Right ventricle myocardium superior (tissue), 1 donor: ENCODE measurements around the gene P2RX5. TPM values are rescaled to one million over a fixed set of nuclear protein-coding genes. Genes with fewer than 3 reads are reported as not detected.

Source experiments
- ATAC-seq: fragments of 200-7000 bp; cut with Tn5 transposase; one replicate; pipeline ENCODE4 v1.9.1; 2020; ENCODE audit warnings: mild to moderate bottlenecking; ENCODE audit not compliant: poor library complexity
- DNase-seq: peaks from one replicate; pipeline ENCODE4 v3.0.0-alpha.2; 2020
- intact Hi-C: fragments of 100-400 bp; cut with DNase I; formaldehyde crosslinking; loops from one replicate; pipeline ENCODE4 v1.11.2; 2022
- total RNA-seq: library from RNA; stranded (reverse); fragmentation: NEBNext Ultra II Directional; extraction: Animal tissue kit (Norgen Biotek cat#: 25700); gene quantifications from one replicate; pipeline ENCODE4 v1.2.1, GENCODE V29; 2021
- donor health status: DM: no; HTN: yes; CAD: no; lungs with severe emphysema.

Gene P2RX5
- total RNA-seq, 1 donor from 2014 or later: 13.0 TPM

DNA sequence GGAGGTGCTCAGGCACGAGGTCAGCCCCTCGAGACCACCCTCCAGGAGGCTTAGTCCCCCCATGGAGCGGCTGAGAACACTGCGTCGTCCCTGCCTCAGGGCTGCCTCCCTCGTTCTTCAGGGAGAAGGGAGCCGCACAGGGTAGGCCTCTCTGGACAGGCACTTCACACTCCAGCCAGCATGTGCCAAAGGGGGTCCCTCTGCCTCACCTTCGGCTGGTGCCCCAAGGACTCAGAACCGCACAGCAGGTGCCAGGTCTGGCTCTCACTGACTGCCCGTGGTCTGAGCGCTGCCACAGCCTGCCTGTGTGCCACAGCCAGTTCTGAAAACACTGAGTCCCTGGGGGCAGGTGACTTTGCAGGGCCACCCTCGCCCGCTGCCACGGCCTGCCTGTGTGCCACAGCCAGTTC is 7.1 kb downstream of the P2RX5 start:
- DNase-seq (no peak), ATAC-seq (no peak)
- intact Hi-C loops: no loop called here

DNA sequence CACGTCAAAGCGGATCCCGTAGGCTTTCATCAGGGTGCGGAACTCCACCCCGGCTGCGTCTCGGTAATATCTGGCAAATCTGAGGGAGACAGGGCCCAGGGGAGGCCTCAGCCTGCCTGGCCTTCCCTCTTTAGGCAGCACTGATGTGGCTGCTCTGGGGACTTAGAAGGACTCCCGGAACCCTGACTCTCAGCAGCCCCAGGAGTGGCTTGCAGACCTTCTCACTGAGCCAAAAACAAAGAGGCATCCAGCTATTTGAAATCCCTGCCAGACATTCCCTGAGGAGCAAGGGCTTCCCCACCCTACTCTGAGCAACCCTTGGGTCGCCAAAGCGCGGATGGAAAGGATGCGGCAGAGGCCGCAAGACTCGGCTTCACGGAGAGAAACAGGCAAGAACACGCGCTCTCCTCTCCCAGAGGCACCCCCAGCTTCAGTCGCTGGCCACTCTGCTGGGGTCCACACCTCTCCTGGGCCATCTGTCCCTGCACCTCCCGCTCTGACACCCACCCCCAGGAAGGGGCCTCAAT is 7.9 kb downstream of the P2RX5 start:
- ATAC-seq (no peak), DNase-seq (no peak)
- intact Hi-C loops: no loop called here

DNA sequence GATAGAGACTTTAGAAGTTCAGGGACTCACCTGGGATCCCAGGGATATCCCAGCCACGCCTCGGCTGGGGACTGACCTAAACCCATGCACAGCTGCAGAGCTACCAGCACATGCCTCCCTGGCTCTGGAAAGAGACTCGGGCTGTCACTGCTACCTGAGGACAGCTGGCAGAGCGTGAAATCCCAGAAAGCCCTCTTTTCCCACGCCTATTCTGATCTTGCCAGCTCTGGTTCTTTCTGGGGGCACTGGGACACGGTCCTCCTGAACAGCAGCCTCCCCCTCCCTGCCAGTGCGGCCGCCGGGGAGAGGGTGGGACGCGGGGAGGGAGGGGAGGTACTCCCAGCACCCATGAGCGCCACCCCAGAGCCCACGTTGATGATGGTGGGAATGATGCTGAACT is 10.8 kb downstream of the P2RX5 start:
- ATAC-seq: no peak
- intact Hi-C loops: no loop called here
- no peak for DNase-seq

GRCh38 chr17:3683054-3683511 is 12.9 kb downstream of the P2RX5 start:
- ATAC-seq (peak; percentile 73), DNase-seq (no peak)

DNA sequence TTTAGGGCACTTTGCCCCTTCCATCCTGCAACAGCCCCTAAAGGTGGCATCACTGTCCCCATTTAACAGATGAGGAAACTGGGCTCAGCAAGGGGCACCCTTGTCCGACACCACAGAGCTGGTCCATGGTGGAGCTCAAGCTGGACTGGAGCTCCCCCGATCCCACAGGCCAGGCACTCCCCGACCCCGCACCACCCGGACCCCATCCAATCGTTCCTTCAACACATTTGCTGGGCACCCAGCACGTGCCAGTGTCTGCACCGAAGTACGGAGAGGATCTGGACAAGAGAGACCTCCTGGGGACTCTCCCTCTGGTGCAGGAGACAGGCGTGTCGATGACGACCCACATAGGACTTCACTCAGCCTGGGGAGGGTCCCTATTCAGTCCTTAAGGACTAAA is 13.9 kb downstream of the P2RX5 start:
- DNase-seq (no peak), ATAC-seq (no peak)
- intact Hi-C loops: no loop called here

More at GRCh38 chr17:3683054-3683511, 12.9 kb downstream of the P2RX5 start:
- intact Hi-C loops: no loop called here

DNA sequence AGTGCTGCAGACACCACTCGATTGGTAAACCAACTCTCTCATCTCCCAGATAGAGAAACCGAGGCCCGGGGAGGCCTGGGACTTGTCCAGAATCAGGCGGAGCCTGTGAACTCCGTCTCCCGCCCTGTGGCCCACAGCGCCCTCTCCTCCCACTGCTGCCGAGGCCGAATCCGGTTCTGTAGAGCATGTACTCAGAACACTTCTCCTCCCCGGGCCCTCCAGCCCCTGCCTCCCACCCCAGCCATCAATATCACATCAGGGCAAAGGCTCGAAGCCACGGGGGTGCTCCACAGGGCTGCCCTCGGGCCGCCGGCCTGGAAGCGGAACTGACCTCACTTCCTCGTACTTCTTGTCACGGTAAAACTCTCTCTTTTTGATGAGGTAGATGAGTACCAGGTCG is 14.4 kb downstream of the P2RX5 start:
- DNase-seq (no peak), ATAC-seq (no peak)
- intact Hi-C loops: no loop called here

GRCh38 chr17:3681057-3681456 is 14.9 kb downstream of the P2RX5 start:
- intact Hi-C loops: no loop called here
- no peak for ATAC-seq

GRCh38 chr17:3679531-3680126 is 16.3 kb downstream of the P2RX5 start:
- intact Hi-C loops: no loop called here
- no peak for ATAC-seq
- no peak for DNase-seq

More at GRCh38 chr17:3681057-3681456, 14.9 kb downstream of the P2RX5 start:
- DNase-seq: no peak

GRCh38 chr17:3678821-3679530 is 17.0 kb downstream of the P2RX5 start:
- ATAC-seq: no peak
- intact Hi-C loops: no loop called here
- no peak for DNase-seq

DNA sequence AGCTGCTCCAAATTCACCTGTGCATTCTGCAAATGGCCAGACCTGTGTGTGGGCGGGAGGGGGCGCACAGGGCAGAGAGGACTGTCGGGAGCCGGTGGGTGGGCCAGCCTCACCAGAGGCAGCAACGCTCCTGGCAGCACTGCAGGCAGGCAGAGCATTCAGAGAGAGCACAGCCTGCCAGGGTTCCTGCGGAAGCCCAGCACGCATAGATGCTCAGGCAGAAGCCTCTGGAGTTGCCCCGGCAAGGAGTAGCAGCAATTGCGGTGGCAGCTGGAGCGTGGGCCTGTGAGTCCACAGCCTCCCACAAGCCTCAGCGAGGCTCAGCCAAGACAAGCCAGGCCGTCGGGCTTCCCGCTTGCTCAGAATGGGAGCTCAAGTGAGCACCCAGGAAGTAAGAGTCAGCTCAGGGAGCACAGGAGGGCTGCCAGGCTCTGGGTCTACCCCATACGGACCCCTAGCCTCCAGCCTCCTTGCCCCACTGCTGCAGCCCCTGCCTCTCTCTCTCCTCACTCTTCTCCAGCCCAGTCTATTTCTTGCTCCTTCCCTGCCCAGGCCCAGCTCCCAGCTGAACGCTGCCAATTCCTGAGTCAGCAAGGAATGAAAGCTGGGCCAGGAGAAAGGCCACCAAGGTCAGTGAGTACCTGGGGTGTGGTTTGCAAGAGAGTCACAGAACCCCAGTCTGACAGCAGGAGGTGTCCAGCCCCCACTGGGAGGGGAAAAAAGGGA is 17.7 kb downstream of the P2RX5 start:
- no peak for DNase-seq
- no peak for ATAC-seq
- intact Hi-C loops: no loop called here

DNA sequence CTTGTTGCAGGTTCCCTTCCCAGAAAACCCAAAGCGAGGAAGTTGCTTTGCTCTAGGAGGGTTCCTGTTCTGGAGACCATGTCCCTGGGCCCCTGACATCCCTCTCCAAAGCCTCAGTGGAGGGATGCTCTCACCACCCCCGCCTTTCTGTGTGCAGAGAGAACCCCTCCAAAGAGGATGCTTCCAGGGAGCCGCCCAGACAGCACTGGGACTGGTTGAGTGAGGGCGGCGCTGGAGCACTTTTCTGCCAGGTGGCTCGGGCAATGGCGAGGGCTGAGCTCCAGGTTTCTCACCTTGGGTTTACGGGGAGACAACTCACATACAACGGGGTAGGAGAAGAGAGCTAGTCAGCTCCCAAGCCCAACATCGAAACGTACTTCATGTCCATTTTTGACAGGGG is 20.1 kb downstream of the P2RX5 start:
- DNase-seq (no peak), ATAC-seq (no peak)
- intact Hi-C loops: no loop called here

GRCh38 chr17:3672571-3672970 is 23.4 kb downstream of the P2RX5 start:
- ATAC-seq (no peak), DNase-seq (no peak)
- intact Hi-C loops: no loop called here

DNA sequence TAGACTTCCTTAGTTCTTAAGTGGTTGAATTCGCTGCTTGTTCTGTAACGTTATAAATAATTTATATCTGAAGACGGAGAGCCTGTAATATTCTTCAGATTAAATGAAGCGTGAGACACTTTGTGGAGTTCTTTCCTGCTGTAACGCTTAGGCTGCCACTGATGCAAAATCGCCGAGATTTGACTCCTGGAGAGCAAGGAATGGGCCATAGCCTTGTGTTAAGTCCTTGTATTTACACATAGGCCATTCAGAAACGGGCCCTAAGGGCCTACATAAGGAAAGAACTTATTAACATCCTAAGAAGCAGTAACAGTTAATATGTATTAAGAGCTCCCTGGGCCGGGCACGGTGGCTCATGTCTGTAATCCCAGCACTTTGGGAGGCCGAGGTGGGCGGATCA is 26.4 kb downstream of the P2RX5 start:
- intact Hi-C loops: no loop called here
- ATAC-seq (no peak), DNase-seq (no peak)

- ATAC-seq (no peak), DNase-seq (no peak)
- intact Hi-C loops: no loop called here
These were observed 26.9 kb downstream of the P2RX5 start for GRCh38 chr17:3669085-3669347.

- intact Hi-C loops: no loop called here
- ATAC-seq: peak; percentile 90
- DNase-seq: peak; percentile 100
These were observed 27.5 kb downstream of the P2RX5 start, which contains the start of the genes EMC6 and TAX1BP3 for GRCh38 chr17:3668279-3669084. Gene EMC6, plus strand, starts transcription at chr17:3668812. Its CDS starts 335 bp downstream, at chr17:3669147. Gene TAX1BP3, minus strand, starts transcription at chr17:3668578. Its CDS starts 52 bp downstream, at chr17:3668526.

GRCh38 chr17:3667366-3668278 is 28.3 kb downstream of the P2RX5 start:
- DNase-seq (peak; percentile 93), ATAC-seq (peak; percentile 82)
- intact Hi-C loops: no loop called here

DNA sequence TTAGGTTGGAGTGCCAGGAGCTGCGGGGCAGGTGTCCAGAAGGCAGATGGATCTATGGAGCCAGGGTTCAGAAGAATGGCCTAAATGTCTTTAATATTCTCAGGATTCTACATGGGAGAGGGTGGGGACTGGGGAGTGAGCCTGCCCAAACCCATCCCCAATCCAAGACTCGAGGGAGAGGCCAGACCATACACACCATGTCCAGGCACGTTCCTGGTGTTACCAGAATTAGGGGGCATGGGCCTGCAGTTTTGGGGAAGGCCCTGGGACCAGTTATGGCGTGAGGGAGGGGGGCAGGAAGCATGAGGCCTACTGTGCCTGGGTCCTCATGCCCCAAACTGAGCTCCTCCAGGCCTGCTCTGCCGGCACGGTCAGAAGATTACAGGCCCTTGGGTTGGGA is 29.4 kb downstream of the P2RX5 start:
- ATAC-seq (no peak), DNase-seq (no peak)
- intact Hi-C loops: no loop called here

DNA sequence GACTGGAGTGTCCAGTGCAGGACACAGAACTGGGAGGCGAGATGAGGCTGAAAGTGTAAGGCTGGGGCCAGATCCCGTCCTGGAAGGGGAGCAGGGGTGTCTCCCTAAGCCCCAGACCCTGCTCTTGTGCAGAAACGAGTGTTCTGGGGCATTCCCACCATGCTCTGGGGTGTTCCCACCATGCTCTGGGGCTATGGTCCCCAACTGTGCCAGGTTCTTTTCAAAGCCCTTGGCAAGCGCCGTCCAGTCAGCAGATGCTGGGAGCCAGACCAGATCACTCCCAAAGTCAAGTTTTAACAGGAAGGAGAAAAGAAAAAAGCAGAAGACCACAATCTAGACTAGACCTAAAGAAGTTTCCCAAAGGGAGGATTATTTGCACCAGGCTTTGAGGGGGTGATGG is 30.1 kb downstream of the P2RX5 start:
- ATAC-seq: no peak
- intact Hi-C loops: no loop called here
- DNase-seq: peak; percentile 65
